ENCODE results near the gene ARAP2. TPM values are rescaled to one million over a fixed set of nuclear protein-coding genes. Genes with fewer than 3 reads are reported as not detected.

The ARAP2 gene
- total RNA-seq, 1 experiment from 2014 or later, result 5.5 TPM

DNA sequence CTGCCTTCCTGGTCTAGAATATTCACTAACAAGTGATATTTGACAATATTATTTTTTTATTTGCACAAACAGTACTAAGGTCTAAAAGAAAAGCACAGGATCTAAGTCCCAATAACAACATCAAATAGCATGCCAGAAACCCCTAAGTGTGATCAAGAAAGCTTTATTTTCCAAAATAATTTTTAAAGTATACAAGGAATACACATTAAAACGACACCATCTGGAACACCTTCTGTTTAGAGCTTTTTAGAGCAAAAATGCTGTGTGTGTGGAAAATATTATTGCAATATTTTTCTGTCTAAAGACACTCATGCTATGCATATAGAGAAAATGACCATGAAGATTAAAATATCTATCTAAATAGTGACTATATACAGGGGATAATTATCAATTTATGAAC is 103.1 kb downstream of the ARAP2 start:
- in situ Hi-C loops (cut with HindIII; ENCODE audit: low pct_unique_long_range_greater_than_20kb, low sequenced_read_pairs) (no loop called here), intact Hi-C loops (cut with micrococcal nuclease; ENCODE audit: unreplicated experiment) (no loop called here)
- Histone ChIP-seq H3K4me3 (ENCODE audit: low read depth in 2 of 2, low read length in 2 of 2) (no peak overlapping the region), H3K36me3 (ENCODE audit: control insufficient read depth, insufficient read depth, low read length) (no peaks in the 10 kb centered on the region), H3K27me3 (ENCODE audit: control insufficient read depth, insufficient read depth, low read length) (no peaks in the 10 kb centered on the region), H3K27ac (ENCODE audit: low read length) (no peak overlapping the region), H3K9me3 (ENCODE audit: control insufficient read depth, insufficient read depth, low read depth, low read length) (no peaks in the 10 kb centered on the region), H3K4me1 (ENCODE audit: control insufficient read depth, insufficient read depth, low read length) (no peaks in the 10 kb centered on the region)
- ATAC-seq, result no peak
- ChIA-PET POLR2A (no interaction called here), CTCF (no interaction called here)
- no TSS peak for BruUV-seq (replicated peaks)
- TF ChIP-seq, protein P1, sequence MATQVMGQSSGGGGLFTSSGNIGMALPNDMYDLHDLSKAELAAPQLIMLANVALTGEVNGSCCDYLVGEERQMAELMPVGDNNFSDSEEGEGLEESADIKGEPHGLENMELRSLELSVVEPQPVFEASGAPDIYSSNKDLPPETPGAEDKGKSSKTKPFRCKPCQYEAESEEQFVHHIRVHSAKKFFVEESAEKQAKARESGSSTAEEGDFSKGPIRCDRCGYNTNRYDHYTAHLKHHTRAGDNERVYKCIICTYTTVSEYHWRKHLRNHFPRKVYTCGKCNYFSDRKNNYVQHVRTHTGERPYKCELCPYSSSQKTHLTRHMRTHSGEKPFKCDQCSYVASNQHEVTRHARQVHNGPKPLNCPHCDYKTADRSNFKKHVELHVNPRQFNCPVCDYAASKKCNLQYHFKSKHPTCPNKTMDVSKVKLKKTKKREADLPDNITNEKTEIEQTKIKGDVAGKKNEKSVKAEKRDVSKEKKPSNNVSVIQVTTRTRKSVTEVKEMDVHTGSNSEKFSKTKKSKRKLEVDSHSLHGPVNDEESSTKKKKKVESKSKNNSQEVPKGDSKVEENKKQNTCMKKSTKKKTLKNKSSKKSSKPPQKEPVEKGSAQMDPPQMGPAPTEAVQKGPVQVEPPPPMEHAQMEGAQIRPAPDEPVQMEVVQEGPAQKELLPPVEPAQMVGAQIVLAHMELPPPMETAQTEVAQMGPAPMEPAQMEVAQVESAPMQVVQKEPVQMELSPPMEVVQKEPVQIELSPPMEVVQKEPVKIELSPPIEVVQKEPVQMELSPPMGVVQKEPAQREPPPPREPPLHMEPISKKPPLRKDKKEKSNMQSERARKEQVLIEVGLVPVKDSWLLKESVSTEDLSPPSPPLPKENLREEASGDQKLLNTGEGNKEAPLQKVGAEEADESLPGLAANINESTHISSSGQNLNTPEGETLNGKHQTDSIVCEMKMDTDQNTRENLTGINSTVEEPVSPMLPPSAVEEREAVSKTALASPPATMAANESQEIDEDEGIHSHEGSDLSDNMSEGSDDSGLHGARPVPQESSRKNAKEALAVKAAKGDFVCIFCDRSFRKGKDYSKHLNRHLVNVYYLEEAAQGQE (IDR thresholded peaks at IDR 0.05; ENCODE audit: insufficient read depth in 1 of 2, low read depth in 2 of 2, low read length in 1 of 2), result no peak
- TF ChIP-seq TCF7L2 (IDR thresholded peaks at IDR 0.05; ENCODE audit: low read depth, low read length), result no peak
- no peak for DNase-seq (ENCODE audit: low read depth, low spot score)

DNA sequence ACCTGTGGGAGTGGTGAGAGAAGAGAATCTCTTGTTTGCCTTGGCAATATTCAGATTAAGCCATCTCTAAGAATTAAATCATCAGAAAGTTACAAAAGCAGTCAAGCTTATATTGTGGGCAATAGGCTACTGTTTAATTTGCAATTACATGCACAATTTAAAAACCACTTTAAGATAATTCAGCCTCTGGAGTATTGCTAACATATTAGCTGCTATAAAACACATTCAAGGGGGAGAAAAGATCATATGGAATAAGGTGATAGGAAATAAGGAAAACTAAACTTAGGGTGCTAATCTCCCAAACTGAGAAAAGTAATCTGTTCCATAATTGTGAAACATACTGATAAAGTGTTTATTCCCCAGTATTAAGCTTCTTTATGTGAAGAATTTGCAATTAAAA is 103.9 kb downstream of the ARAP2 start:
- Histone ChIP-seq H3K27ac (ENCODE audit: low read length) (no peak overlapping the region), H3K9me3 (ENCODE audit: control insufficient read depth, insufficient read depth, low read depth, low read length) (no peaks in the 10 kb centered on the region), H3K4me3 (ENCODE audit: low read depth in 2 of 2, low read length in 2 of 2) (no peak overlapping the region), H3K36me3 (ENCODE audit: control insufficient read depth, insufficient read depth, low read length) (no peaks in the 10 kb centered on the region), H3K27me3 (ENCODE audit: control insufficient read depth, insufficient read depth, low read length) (no peaks in the 10 kb centered on the region), H3K4me1 (ENCODE audit: control insufficient read depth, insufficient read depth, low read length) (no peaks in the 10 kb centered on the region)
- BruUV-seq (replicated peaks), result no TSS peak
- intact Hi-C loops (cut with micrococcal nuclease; ENCODE audit: unreplicated experiment) (no loop called here), in situ Hi-C loops (cut with HindIII; ENCODE audit: low pct_unique_long_range_greater_than_20kb, low sequenced_read_pairs) (no loop called here)
- POLR2A ChIA-PET, result no interaction called here
- ATAC-seq, result no peak
- DNase-seq (ENCODE audit: low read depth, low spot score), result no peak
- TF ChIP-seq, protein P2, sequence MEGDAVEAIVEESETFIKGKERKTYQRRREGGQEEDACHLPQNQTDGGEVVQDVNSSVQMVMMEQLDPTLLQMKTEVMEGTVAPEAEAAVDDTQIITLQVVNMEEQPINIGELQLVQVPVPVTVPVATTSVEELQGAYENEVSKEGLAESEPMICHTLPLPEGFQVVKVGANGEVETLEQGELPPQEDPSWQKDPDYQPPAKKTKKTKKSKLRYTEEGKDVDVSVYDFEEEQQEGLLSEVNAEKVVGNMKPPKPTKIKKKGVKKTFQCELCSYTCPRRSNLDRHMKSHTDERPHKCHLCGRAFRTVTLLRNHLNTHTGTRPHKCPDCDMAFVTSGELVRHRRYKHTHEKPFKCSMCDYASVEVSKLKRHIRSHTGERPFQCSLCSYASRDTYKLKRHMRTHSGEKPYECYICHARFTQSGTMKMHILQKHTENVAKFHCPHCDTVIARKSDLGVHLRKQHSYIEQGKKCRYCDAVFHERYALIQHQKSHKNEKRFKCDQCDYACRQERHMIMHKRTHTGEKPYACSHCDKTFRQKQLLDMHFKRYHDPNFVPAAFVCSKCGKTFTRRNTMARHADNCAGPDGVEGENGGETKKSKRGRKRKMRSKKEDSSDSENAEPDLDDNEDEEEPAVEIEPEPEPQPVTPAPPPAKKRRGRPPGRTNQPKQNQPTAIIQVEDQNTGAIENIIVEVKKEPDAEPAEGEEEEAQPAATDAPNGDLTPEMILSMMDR (IDR thresholded peaks at IDR 0.05), result no peak
- TF ChIP-seq SIN3A (IDR thresholded peaks at IDR 0.05; ENCODE audit: borderline replicate concordance, insufficient read depth, low read depth, low read length), result no peak
- no peak for TF ChIP-seq TCF7L2 (IDR thresholded peaks at IDR 0.05; ENCODE audit: low read depth, low read length)
- no peak for TF ChIP-seq POLR2AphosphoS5 (IDR thresholded peaks at IDR 0.05; ENCODE audit: low read depth, low read length)
- TF ChIP-seq, protein P1 (IDR thresholded peaks at IDR 0.05; ENCODE audit: insufficient read depth in 1 of 2, low read depth in 2 of 2, low read length in 1 of 2), result no peak
- CTCF ChIA-PET, result no interaction called here

Measured in Panc1 (cell line).